HepG2 (cell line): ENCODE measurements around the gene EPB41L1. TPM values are rescaled to one million over a fixed set of nuclear protein-coding genes. Genes with fewer than 3 reads are reported as not detected.

Experiments
- ARNTL ChIP-seq: sonication (generic); formaldehyde crosslinking; IDR thresholded peaks from 2 replicates; pipeline ENCODE4 v1.4.0; 2020; ENCODE audit warnings: mild to moderate bottlenecking, missing genetic modification reagents
- ATF7 ChIP-seq, 2 experiments: fragments of 450-650 bp in 1 of 2; sonication (generic) in 1 of 2; formaldehyde crosslinking in 1 of 2; IDR thresholded peaks; 2 replicates each; pipeline versions ENCODE4 v1.4.0 to v1.6.1; 2016 to 2020; ENCODE audit warnings: antibody characterized with exemption in 1 of 2, mild to moderate bottlenecking in 1 of 2, missing genetic modification reagents in 1 of 2
- BRD4 ChIP-seq: sonication (generic); formaldehyde crosslinking; IDR thresholded peaks from 2 replicates; pipeline ENCODE4 v1.4.0; 2020; ENCODE audit warnings: missing genetic modification reagents
- DPF2 ChIP-seq: sonication (generic); formaldehyde crosslinking; IDR thresholded peaks from 2 replicates; pipeline ENCODE4 v1.4.0; 2020; ENCODE audit warnings: mild to moderate bottlenecking, low read depth, missing genetic modification reagents, borderline replicate concordance
- EED ChIP-seq: sonication (generic); formaldehyde crosslinking; IDR thresholded peaks from 2 replicates; pipeline ENCODE4 v1.5.0; 2020; ENCODE audit warnings: mild to moderate bottlenecking, missing genetic modification reagents
- IRF2 ChIP-seq: IDR thresholded peaks from 2 replicates; pipeline ENCODE4 v1.6.1; 2018; ENCODE audit warnings: missing genetic modification reagents, missing compliant biosample characterization
- LRRFIP1 ChIP-seq: sonication (generic); formaldehyde crosslinking; conservative IDR thresholded peaks from 2 replicates; pipeline ENCODE4 v1.4.0; 2020; ENCODE audit warnings: missing genetic modification reagents
- RBM39 ChIP-seq: fragments of 200-400 bp; formaldehyde crosslinking; IDR thresholded peaks from one replicate; pipeline ENCODE4 v1.6.1; 2018; ENCODE audit warnings: antibody characterized with exemption, mild to moderate bottlenecking, low read depth, low read length; ENCODE audit not compliant: poor library complexity, severe bottlenecking
- SOX6 ChIP-seq, 2 experiments: fragments of 450-650 bp in 1 of 2; sonication (generic) in 1 of 2; formaldehyde crosslinking in 1 of 2; IDR thresholded peaks; 2 replicates each; pipeline versions ENCODE4 v1.4.0 to v1.6.1; 2017 to 2020; ENCODE audit warnings: antibody characterized with exemption in 1 of 2, mild to moderate bottlenecking in 1 of 2, missing genetic modification reagents in 1 of 2
- ZC3H4 ChIP-seq: sonication (generic); formaldehyde crosslinking; IDR thresholded peaks from 2 replicates; pipeline ENCODE4 v1.4.0; 2020; ENCODE audit warnings: missing genetic modification reagents, borderline replicate concordance
- ZNF251 ChIP-seq: sonication (generic); formaldehyde crosslinking; IDR thresholded peaks from 2 replicates; pipeline ENCODE4 v1.9.0; 2021; ENCODE audit warnings: mild to moderate bottlenecking, missing genetic modification reagents
- ZNF280D ChIP-seq: sonication (generic); formaldehyde crosslinking; IDR thresholded peaks from 2 replicates; pipeline ENCODE4 v1.5.1; 2020; ENCODE audit warnings: mild to moderate bottlenecking, missing genetic modification reagents
- ZNF7 ChIP-seq: IDR thresholded peaks from 2 replicates; pipeline ENCODE4 v1.6.1; 2016; ENCODE audit warnings: missing biosample characterization, missing genetic modification reagents
- ZNF720 ChIP-seq: sonication (generic); formaldehyde crosslinking; IDR thresholded peaks from 2 replicates; pipeline ENCODE4 v1.4.0; 2020; ENCODE audit warnings: missing genetic modification reagents
- ZSCAN21 ChIP-seq: sonication (generic); formaldehyde crosslinking; IDR thresholded peaks from 2 replicates; pipeline ENCODE4 v1.8.0; 2022; ENCODE audit warnings: mild to moderate bottlenecking, missing genetic modification reagents, moderate library complexity, borderline replicate concordance
- polyA plus RNA-seq, 8 experiments: library from polyadenylated mRNA; depleted of rRNA in 3 of 8; stranded (reverse) in 7 of 8; unstranded in 1 of 8; fragments of >200 nt; fragmentation: Illumina TruSeq in 4 of 8; extraction: Trizol in 4 of 8; gene quantifications; 2 replicates each; pipeline versions ENCODE4 v1.2.1 to v1.2.3, GENCODE V29; 2011 to 2016; ENCODE audit warnings: low read depth in 4 of 8, missing spikeins in 1 of 8, mixed read lengths in 1 of 8; ENCODE audit not compliant: insufficient read depth in 1 of 8
- total RNA-seq, 5 experiments: library from RNA; depleted of rRNA; stranded (reverse); fragments of >200 nt; fragmentation: Illumina TruSeq; extraction: Trizol; gene quantifications; 2 replicates each; pipeline ENCODE4 v1.2.3, GENCODE V29; 2016; ENCODE audit warnings: low read depth in 1 of 5
- TF ChIP-seq, protein P1 (sequence below), 2 experiments: sonication (generic) in 1 of 2; formaldehyde crosslinking in 1 of 2; IDR thresholded peaks; 2 replicates each; pipeline versions ENCODE4 v1.4.0 to v1.6.1; 2016 to 2020; ENCODE audit warnings: borderline replicate concordance in 1 of 2, low read depth in 1 of 2, mild to moderate bottlenecking in 1 of 2, missing genetic modification reagents in 1 of 2

EPB41L1 gene
- total and polyA plus RNA-seq, 2 of the 13 experiments (the other 11 are each of a cell fraction or from before 2014, with no cell fraction given), result 16.7 to 39.0 TPM

GRCh38 chr20:36271639-36272546 is 117.4 kb downstream of the EPB41L1 start (continued):
- 0 out of 2 replicates have a peak, but pooled peaks have one; percentile 29 for TF ChIP-seq ZNF280D (CRISPR knock-in tag)
- peak; percentile 72 for TF ChIP-seq RBM39
- no peak for TF ChIP-seq SOX6 (IDR thresholded peaks at IDR 0.05)
- TF ChIP-seq SOX6 (CRISPR knock-in tag; IDR thresholded peaks at IDR 0.05), result 0 out of 2 replicates have a peak, but pooled peaks have one; percentile 5
- TF ChIP-seq, protein P1, sequence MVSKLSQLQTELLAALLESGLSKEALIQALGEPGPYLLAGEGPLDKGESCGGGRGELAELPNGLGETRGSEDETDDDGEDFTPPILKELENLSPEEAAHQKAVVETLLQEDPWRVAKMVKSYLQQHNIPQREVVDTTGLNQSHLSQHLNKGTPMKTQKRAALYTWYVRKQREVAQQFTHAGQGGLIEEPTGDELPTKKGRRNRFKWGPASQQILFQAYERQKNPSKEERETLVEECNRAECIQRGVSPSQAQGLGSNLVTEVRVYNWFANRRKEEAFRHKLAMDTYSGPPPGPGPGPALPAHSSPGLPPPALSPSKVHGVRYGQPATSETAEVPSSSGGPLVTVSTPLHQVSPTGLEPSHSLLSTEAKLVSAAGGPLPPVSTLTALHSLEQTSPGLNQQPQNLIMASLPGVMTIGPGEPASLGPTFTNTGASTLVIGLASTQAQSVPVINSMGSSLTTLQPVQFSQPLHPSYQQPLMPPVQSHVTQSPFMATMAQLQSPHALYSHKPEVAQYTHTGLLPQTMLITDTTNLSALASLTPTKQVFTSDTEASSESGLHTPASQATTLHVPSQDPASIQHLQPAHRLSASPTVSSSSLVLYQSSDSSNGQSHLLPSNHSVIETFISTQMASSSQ (IDR thresholded peaks at IDR 0.05; ENCODE audit: low read depth), result no peak
- TF ChIP-seq, protein P1 (CRISPR knock-in tag; IDR thresholded peaks at IDR 0.05; ENCODE audit: borderline replicate concordance), result peak; percentile 63; the same call in 1 of the 2 replicates
- TF ChIP-seq EED (CRISPR knock-in tag), result no peak
- 0 out of 2 replicates have a peak, but pooled peaks have one; percentile 14 for TF ChIP-seq BRD4
- TF ChIP-seq ZNF720, result no peak
- TF ChIP-seq ZNF7, result no peak
- TF ChIP-seq IRF2 (CRISPR knock-in tag), result 0 out of 2 replicates have a peak, but pooled peaks have one; percentile 1
- TF ChIP-seq ARNTL (CRISPR knock-in tag), result 0 out of 2 replicates have a peak, but pooled peaks have one; percentile 17
- 0 out of 2 replicates have a peak, but pooled peaks have one; percentile 33 for TF ChIP-seq ZC3H4 (CRISPR knock-in tag)
- TF ChIP-seq ATF7 (IDR thresholded peaks at IDR 0.05), result no peak
- no peak for TF ChIP-seq ATF7 (CRISPR knock-in tag; IDR thresholded peaks at IDR 0.05)
- peak; percentile 51; the same call in 1 of the 2 replicates for TF ChIP-seq DPF2 (CRISPR knock-in tag)
- TF ChIP-seq LRRFIP1, result no peak
- 0 out of 2 replicates have a peak, but pooled peaks have one; percentile 14 for TF ChIP-seq ZSCAN21 (CRISPR knock-in tag)
- TF ChIP-seq ZNF251 (CRISPR knock-in tag), result peak; percentile 30; the same call in 1 of the 2 replicates
